ENCODE measurements around the gene IGFBP3.
"Not testable (repeated sequence)": the region's sequence is repeated elsewhere in the genome, so short reads cannot be mapped to it uniquely, and the experiment has no call there.

IGFBP3 gene

DNA sequence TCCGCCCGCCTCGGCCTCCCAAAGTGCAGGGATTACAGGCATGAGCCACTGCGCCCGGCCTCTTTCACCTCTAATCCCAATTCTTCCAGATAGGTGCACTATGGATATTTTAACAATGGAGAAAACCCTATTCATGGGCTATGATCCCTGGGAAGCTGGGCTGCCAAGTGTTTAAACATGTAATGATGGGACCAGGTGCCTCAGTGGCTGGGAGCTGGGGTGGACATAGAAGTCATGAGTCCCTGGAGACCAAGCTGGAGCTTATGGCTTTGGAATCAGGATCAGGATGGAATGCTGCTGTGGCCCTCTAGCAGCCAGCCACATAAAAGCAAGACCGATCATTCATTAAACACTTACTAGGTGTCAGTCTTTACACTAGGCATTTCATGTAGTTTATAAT is 41.8 kb upstream of the IGFBP3 start:
- Histone ChIP-seq H3K4me3 (no peak overlapping the region), H3K27ac (no peak overlapping the region)
- no peak for DNase-seq (ENCODE audit: low spot score)
- TF ChIP-seq, protein P1, sequence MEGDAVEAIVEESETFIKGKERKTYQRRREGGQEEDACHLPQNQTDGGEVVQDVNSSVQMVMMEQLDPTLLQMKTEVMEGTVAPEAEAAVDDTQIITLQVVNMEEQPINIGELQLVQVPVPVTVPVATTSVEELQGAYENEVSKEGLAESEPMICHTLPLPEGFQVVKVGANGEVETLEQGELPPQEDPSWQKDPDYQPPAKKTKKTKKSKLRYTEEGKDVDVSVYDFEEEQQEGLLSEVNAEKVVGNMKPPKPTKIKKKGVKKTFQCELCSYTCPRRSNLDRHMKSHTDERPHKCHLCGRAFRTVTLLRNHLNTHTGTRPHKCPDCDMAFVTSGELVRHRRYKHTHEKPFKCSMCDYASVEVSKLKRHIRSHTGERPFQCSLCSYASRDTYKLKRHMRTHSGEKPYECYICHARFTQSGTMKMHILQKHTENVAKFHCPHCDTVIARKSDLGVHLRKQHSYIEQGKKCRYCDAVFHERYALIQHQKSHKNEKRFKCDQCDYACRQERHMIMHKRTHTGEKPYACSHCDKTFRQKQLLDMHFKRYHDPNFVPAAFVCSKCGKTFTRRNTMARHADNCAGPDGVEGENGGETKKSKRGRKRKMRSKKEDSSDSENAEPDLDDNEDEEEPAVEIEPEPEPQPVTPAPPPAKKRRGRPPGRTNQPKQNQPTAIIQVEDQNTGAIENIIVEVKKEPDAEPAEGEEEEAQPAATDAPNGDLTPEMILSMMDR (IDR thresholded peaks at IDR 0.05) = no peak

DNA sequence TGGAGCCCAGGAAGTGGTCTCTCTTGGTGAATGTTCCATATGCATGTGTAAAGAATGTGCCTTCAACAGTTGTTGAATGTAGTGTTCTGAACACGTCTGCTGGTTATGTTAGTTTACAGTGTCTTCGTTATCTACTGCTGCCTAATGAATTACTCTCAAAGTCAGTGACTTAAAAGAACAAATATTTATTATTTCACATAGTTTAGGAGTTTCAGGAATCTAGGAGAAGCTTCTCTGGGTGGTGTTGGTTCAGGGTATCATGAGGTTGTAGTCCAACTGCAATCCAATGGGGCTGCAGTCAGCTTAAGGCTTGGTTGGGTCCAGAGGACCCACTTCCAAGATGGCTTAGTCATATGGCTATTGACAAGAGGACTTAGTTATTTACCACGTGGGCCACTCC is 36.6 kb upstream of the IGFBP3 start:
- DNase-seq (ENCODE audit: low spot score) = no peak
- Histone ChIP-seq H3K27ac (no peak overlapping the region), H3K4me3 (no peak overlapping the region)
- TF ChIP-seq, protein P1 (IDR thresholded peaks at IDR 0.05) = no peak

DNA sequence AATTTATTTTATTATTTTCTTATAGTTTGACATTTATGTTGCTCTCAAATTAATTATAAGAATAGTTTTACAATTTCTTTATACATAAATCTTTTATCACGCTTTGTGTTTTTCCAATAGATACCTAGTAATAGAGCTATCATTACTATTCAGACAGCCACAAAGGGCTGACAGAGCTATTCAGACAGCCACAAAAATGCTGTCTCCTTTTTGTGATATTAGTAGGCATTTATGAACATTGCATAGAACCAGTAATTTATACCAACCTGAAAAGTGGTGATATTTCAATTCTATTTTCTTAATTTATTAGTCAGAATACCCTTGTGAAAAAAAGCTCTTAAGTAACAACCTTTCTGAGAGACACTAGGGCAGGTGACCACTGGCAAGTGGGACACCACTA is 34.2 kb upstream of the IGFBP3 start:
- Histone ChIP-seq H3K4me3 (no peak overlapping the region), H3K27ac (no peak overlapping the region)
- TF ChIP-seq, protein P1 (IDR thresholded peaks at IDR 0.05) = no peak
- no peak for DNase-seq (ENCODE audit: low spot score)

DNA sequence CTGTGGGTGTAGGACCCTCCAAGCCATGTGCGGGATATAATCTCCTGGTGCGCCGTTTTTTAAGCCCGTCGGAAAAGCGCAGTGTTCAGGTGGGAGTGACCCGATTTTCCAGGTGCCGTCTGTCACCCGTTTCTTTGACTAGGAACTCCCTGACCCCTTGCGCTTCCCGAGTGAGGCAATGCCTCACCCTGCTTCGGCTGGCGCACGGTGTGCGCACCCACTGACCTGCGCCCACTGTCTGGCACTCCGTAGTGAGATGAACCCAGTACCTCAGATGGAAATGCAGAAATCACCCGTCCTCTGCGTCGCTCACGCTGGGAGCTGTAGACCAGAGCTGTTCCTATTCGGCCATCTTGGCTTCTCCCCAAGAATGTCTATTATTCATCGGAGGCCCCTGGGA is 32.0 kb upstream of the IGFBP3 start:
- DNase-seq (ENCODE audit: low spot score) = not testable (repeated sequence)

DNA sequence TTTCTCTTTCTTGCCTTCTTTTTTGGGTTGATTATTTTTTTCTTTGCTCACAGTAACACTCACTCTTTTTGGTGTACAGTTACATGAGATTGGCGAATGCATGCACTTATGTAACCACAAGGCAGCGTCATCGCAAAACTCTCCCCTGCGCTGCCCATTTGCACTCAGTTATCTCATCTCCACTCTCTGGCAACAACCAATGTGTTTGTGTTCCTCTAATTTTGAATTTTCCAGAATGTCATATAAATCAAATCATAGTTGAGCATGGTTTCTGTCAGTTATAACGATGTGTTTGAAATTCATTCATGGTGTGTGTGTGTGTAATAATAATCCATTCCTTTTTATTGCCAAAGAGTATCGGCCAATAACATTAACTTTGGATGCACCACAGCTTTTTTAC is 23.0 kb upstream of the IGFBP3 start:
- DNase-seq (ENCODE audit: low spot score) = no peak

More for the DNA sequence above, 32.0 kb upstream of the IGFBP3 start:
- not testable (repeated sequence) for H3K4me3 ChIP-seq, H3K27ac ChIP-seq

DNA sequence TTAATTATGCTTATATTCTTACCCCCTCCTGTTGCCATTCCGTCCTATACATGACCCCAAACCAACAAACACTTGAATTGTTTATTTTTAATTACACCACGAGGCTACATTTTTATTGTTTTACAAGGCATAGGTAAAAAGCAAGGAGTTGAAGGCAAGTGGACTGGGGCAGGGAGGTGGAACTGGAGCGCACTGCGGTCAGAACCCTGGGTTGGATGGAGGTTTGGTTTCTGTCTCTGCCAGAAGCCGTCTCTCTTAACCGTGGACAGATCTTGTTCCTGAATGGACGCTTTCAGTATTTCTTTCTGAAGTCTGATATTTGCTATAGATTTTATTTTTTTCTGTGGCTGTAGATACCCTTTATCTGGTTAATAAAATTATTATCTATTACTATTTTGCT is 19.9 kb upstream of the IGFBP3 start:
- H3K4me3 ChIP-seq = no peak overlapping the region

More for the DNA sequence above, 23.0 kb upstream of the IGFBP3 start:
- Histone ChIP-seq H3K27ac (no peak overlapping the region), H3K4me3 (no peak overlapping the region)
- TF ChIP-seq, protein P1 (IDR thresholded peaks at IDR 0.05) = no peak

DNA sequence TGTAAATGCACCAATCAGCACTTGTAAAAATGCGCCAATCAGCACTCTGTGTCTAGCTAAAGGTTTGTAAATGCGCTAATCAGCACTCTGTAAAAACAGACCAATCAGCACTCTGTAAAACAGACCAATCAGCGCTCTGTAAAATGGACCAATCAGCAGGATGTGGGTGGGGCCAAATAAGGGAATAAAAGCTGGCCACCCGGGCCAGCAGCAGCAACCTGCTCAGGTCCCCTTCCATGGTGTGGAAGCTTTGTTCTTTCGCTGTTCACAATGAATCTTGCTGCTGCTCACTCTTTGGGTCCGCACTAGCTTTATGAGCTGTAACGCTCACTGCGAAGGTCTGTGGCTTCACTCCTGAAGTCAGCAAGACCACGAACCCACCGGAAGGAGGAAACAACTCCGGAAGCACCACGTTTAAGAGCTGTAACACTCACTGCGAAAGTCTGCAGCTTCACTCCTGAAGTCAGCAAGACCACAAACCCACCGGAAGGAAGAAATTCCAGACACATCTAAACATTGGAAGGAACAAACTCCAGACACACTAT is 19.2 kb upstream of the IGFBP3 start:
- DNase-seq (ENCODE audit: low spot score); H3K27ac ChIP-seq; H3K4me3 ChIP-seq: not testable (repeated sequence)

More for the DNA sequence above, 19.9 kb upstream of the IGFBP3 start:
- no peak overlapping the region for H3K27ac ChIP-seq
- DNase-seq (ENCODE audit: low spot score) = no peak
- TF ChIP-seq, protein P1 (IDR thresholded peaks at IDR 0.05) = no peak

DNA sequence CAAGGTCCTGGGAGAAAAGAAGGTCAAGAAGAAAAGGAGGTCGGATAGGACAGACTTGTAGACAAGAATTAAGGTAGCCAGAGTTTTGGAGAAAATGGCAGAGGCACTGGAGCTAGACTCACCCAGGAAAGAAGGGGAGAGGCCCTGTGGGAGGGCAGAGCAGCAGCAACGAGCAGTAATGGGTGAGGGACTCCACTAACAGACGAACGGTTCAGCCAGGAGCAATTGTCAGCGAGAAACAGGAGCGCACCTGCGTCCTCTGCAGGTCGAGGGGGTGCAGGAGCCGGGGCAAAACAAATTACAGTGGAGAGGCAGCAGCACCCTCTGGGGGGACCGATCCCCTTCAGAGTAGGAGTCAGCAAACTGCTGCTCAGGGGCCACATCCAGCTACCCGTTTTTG is 18.5 kb upstream of the IGFBP3 start:
- no peak overlapping the region for H3K4me3 ChIP-seq
- H3K27ac ChIP-seq = no peak overlapping the region
- TF ChIP-seq, protein P1 (IDR thresholded peaks at IDR 0.05) = no peak
- no peak for DNase-seq (ENCODE audit: low spot score)
